Prostate gland (tissue), 2 donors: ENCODE data around the gene SULT4A1.
A peak's percentile ranks its signal among the peaks of the same experiment; 100 is the strongest.

ENCODE experiments used
- POLR2A ChIP-seq: fragments of 450-650 bp; IDR thresholded peaks from one replicate; pipeline ENCODE4 v1.6.1; 2016; ENCODE audit warnings: antibody characterized with exemption, mild to moderate bottlenecking
- POLR2AphosphoS5 ChIP-seq: sonication (generic); formaldehyde crosslinking; IDR thresholded peaks from one replicate; pipeline ENCODE4 v1.6.1; 2017; ENCODE audit warnings: antibody characterized with exemption
- TF ChIP-seq, protein P1 (sequence below), 4 experiments: fragments of 200-600 bp in 2 of 4; fragments of 450-650 bp in 2 of 4; sonication (generic) in 2 of 4; IDR thresholded peaks; 1 replicate in 3 of 4; 2 replicates in 1 of 4; pipeline ENCODE4 v1.5.1; 2016 to 2019; ENCODE audit warnings: antibody characterized with exemption in 4 of 4, mild to moderate bottlenecking in 2 of 4, moderate library complexity in 2 of 4

DNA sequence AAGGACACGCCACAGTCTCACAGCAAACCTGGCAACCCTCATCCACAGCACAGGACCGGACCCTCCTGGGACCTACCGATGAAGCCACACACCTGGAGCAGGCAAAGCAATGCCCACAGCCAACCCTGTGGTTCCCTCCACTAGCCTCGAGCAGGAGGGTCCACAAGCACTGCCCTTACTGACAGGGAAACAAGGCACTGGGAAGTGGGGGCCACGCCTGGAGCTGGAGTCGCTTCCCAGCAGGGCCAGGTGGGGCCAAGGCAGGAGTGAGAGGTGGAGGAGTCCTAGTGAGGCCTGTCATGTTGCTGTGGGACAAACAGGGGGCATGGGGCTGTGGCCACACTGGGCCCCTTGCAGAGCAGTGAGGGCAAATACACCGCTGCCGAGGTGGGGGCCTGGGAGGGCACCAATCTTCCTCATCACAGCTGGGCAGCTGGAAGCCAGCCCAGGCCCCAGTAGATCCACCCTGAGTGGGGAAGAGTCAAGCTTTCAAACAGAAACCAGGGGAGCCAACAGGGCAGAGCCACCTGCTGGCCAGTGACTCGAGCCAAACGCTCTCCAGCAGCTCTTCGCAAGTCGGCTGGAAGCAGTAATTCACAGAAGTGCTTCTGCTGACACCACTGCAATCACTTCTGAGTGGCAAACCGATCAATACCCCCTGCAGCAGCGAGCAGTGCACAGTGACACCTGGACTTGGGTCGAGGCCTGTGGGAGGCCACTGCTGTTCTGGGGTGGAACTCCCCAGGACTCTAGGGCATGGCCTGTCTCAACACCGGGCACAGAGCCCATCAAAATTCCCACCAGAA lies 13.7 kb downstream of the SULT4A1 start:
- TF ChIP-seq, protein P1, sequence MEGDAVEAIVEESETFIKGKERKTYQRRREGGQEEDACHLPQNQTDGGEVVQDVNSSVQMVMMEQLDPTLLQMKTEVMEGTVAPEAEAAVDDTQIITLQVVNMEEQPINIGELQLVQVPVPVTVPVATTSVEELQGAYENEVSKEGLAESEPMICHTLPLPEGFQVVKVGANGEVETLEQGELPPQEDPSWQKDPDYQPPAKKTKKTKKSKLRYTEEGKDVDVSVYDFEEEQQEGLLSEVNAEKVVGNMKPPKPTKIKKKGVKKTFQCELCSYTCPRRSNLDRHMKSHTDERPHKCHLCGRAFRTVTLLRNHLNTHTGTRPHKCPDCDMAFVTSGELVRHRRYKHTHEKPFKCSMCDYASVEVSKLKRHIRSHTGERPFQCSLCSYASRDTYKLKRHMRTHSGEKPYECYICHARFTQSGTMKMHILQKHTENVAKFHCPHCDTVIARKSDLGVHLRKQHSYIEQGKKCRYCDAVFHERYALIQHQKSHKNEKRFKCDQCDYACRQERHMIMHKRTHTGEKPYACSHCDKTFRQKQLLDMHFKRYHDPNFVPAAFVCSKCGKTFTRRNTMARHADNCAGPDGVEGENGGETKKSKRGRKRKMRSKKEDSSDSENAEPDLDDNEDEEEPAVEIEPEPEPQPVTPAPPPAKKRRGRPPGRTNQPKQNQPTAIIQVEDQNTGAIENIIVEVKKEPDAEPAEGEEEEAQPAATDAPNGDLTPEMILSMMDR (IDR thresholded peaks at IDR 0.05): peak in 1 of 4 experiments; percentile 25
- TF ChIP-seq POLR2A (no peak), POLR2AphosphoS5 (no peak)
